Ascending aorta (tissue), 2 donors: ENCODE results near the gene UBAC2. TPM values are rescaled to one million over a fixed set of nuclear protein-coding genes. Genes with fewer than 3 reads are reported as not detected.
"Not testable (repeated sequence)": the region's sequence is repeated elsewhere in the genome, so short reads cannot be mapped to it uniquely, and the experiment has no call there.

ENCODE experiments used
- DNase-seq, 2 donors: peaks; one replicate each; pipeline ENCODE4 v3.0.0-alpha.2; 2019; ENCODE audit warnings: low spot score in 2 of 2
- H3K27ac ChIP-seq, 2 donors: fragments of 200-600 bp; sonication (generic); one replicate each; pipeline ENCODE4 v1.5.1; 2016 to 2017; ENCODE audit warnings: mild to moderate bottlenecking in 1 of 2
- H3K27me3 ChIP-seq: fragments of 200-600 bp; sonication (generic); one replicate; pipeline ENCODE4 v1.5.1; 2017
- H3K36me3 ChIP-seq, 2 donors: fragments of 200-600 bp; sonication (generic); one replicate each; pipeline ENCODE4 v1.5.1; 2016
- H3K4me1 ChIP-seq, 2 donors: fragments of 200-600 bp; sonication (generic); one replicate each; pipeline ENCODE4 v1.5.1; 2016 to 2017; ENCODE audit warnings: mild to moderate bottlenecking in 1 of 2
- H3K4me3 ChIP-seq, 2 donors: fragments of 200-600 bp; sonication (generic); one replicate each; pipeline ENCODE4 v1.5.1; 2016 to 2017; ENCODE audit warnings: mild to moderate bottlenecking in 1 of 2
- H3K9me3 ChIP-seq, 2 donors: fragments of 200-600 bp; sonication (generic); one replicate each; pipeline ENCODE4 v1.5.1; 2016
- CTCF ChIP-seq, 3 experiments: fragments of 200-600 bp in 2 of 3; fragments of 450-650 bp in 1 of 3; sonication (generic) in 2 of 3; IDR thresholded peaks; one replicate each; pipeline ENCODE4 v1.5.1; 2016 to 2019; ENCODE audit warnings: antibody characterized with exemption in 3 of 3, mild to moderate bottlenecking in 1 of 3, moderate library complexity in 1 of 3
- intact Hi-C: fragments of 100-400 bp; cut with DNase I; formaldehyde crosslinking; loops from one replicate; pipeline ENCODE4 v1.15.1; 2023
- total RNA-seq: library from RNA; depleted of rRNA; stranded (reverse); fragments of >200 nt; gene quantifications from one replicate; pipeline ENCODE4 v1.1.0, GENCODE V29; 2016

UBAC2 gene
- total RNA-seq, 1 donor from 2014 or later = 67.8 TPM

- H3K4me3 ChIP-seq = no peak overlapping the region
- TF ChIP-seq CTCF (IDR thresholded peaks at IDR 0.05) = no peak
- H3K9me3 ChIP-seq = no peaks in the 10 kb centered on the region
- H3K27ac ChIP-seq = no peak overlapping the region
- H3K4me1 ChIP-seq = no peaks in the 10 kb centered on the region
- intact Hi-C loops = no loop called here
- DNase-seq = peak in 1 of 2 donors; percentile 58
- no peaks in the 10 kb centered on the region for H3K27me3 ChIP-seq
- no peaks in the 10 kb centered on the region for H3K36me3 ChIP-seq
These were observed 207.4 kb downstream of the UBAC2 start for GRCh38 chr13:99407906-99408702.

GRCh38 chr13:99408703-99409000 lies 208.0 kb downstream of the UBAC2 start:
- intact Hi-C loops = no loop called here
- no peak overlapping the region for H3K27ac ChIP-seq
- H3K4me1 ChIP-seq = no peaks in the 10 kb centered on the region
- no peak overlapping the region for H3K4me3 ChIP-seq
- DNase-seq = peak in 1 of 2 donors; percentile 45
- no peaks in the 10 kb centered on the region for H3K27me3 ChIP-seq
- TF ChIP-seq CTCF (IDR thresholded peaks at IDR 0.05) = no peak
- no peaks in the 10 kb centered on the region for H3K9me3 ChIP-seq
- H3K36me3 ChIP-seq = no peaks in the 10 kb centered on the region

GRCh38 chr13:99409461-99410083 lies 208.9 kb downstream of the UBAC2 start:
- H3K4me1 ChIP-seq, H3K27me3 ChIP-seq, H3K27ac ChIP-seq, H3K9me3 ChIP-seq, intact Hi-C loops, DNase-seq, H3K4me3 ChIP-seq, H3K36me3 ChIP-seq: not testable (repeated sequence)

GRCh38 chr13:99410646-99411475 lies 210.2 kb downstream of the UBAC2 start:
- DNase-seq = peak in 1 of 2 donors; percentile 13
- H3K36me3 ChIP-seq, H3K27ac ChIP-seq, H3K4me3 ChIP-seq, H3K27me3 ChIP-seq, H3K4me1 ChIP-seq, intact Hi-C loops, H3K9me3 ChIP-seq: not testable (repeated sequence)

GRCh38 chr13:99412856-99413255 lies 212.2 kb downstream of the UBAC2 start:
- TF ChIP-seq CTCF (IDR thresholded peaks at IDR 0.05) = no peak
- Histone ChIP-seq H3K27me3 (no peaks in the 10 kb centered on the region), H3K4me1 (no peaks in the 10 kb centered on the region), H3K9me3 (no peaks in the 10 kb centered on the region), H3K4me3 (no peak overlapping the region), H3K27ac (no peak overlapping the region), H3K36me3 (no peaks in the 10 kb centered on the region)
- intact Hi-C loops = no loop called here
- DNase-seq = no peak

- Histone ChIP-seq H3K27me3 (no peaks in the 10 kb centered on the region), H3K27ac (no peak overlapping the region), H3K4me3 (no peak overlapping the region), H3K4me1 (no peaks in the 10 kb centered on the region), H3K9me3 (no peaks in the 10 kb centered on the region), H3K36me3 (no peaks in the 10 kb centered on the region)
- peak in 1 of 2 donors; percentile 33 for DNase-seq
- TF ChIP-seq CTCF (IDR thresholded peaks at IDR 0.05) = no peak
- intact Hi-C loops = no loop called here
These were observed 213.7 kb downstream of the UBAC2 start for GRCh38 chr13:99414048-99414995.
